ENCODE data around the gene RNF167.

RNF167 gene

DNA sequence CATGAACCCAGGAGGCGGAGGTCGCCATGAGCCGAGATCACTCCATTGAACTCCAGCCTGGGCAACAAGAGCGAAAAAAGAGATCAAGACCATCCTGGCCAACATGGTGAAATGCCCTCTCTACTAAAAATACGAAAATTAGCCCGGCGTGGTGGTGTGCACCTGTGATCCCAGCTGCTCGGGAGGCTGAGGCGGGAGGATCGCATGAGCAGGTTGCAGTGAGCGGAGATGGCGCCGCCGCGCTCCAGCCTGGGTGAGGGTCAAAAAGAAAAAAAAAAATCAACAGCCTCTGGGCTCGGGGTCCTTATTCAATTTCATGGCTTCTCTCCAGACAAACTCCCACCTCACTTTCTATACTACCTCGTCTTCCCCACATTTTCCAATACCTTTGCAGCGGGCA lies 11.2 kb upstream of the RNF167 start:
- TF ChIP-seq, protein P1, sequence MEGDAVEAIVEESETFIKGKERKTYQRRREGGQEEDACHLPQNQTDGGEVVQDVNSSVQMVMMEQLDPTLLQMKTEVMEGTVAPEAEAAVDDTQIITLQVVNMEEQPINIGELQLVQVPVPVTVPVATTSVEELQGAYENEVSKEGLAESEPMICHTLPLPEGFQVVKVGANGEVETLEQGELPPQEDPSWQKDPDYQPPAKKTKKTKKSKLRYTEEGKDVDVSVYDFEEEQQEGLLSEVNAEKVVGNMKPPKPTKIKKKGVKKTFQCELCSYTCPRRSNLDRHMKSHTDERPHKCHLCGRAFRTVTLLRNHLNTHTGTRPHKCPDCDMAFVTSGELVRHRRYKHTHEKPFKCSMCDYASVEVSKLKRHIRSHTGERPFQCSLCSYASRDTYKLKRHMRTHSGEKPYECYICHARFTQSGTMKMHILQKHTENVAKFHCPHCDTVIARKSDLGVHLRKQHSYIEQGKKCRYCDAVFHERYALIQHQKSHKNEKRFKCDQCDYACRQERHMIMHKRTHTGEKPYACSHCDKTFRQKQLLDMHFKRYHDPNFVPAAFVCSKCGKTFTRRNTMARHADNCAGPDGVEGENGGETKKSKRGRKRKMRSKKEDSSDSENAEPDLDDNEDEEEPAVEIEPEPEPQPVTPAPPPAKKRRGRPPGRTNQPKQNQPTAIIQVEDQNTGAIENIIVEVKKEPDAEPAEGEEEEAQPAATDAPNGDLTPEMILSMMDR (IDR thresholded peaks at IDR 0.05; ENCODE audit: low read depth, low read length): no peak
- no peak for TF ChIP-seq EZH2phosphoT487 (IDR thresholded peaks at IDR 0.05; ENCODE audit: low read depth)
- no peak overlapping the region for H3K4me2 ChIP-seq (ENCODE audit: low read length)
- H3K27ac ChIP-seq (ENCODE audit: low read length): no peak overlapping the region
- no peaks in the 10 kb centered on the region for H3K36me3 ChIP-seq (replicated peaks; ENCODE audit: low read depth, low read length)
- H2AFZ ChIP-seq (ENCODE audit: low read depth, low read length): no peak overlapping the region
- no peak overlapping the region for H3K9ac ChIP-seq (ENCODE audit: low read length)
- H3K4me3 ChIP-seq (ENCODE audit: low read length): no peak overlapping the region
- H3K27me3 ChIP-seq (ENCODE audit: low read depth, low read length): no peaks in the 10 kb centered on the region
- H4K20me1 ChIP-seq (ENCODE audit: insufficient read depth, low read length): no peaks in the 10 kb centered on the region
- no peaks in the 10 kb centered on the region for H3K79me2 ChIP-seq (ENCODE audit: low read length)
- no peaks in the 10 kb centered on the region for H3K9me3 ChIP-seq (ENCODE audit: insufficient read depth, low read length)
- no peaks in the 10 kb centered on the region for H3K4me1 ChIP-seq (ENCODE audit: low read length)

DNA sequence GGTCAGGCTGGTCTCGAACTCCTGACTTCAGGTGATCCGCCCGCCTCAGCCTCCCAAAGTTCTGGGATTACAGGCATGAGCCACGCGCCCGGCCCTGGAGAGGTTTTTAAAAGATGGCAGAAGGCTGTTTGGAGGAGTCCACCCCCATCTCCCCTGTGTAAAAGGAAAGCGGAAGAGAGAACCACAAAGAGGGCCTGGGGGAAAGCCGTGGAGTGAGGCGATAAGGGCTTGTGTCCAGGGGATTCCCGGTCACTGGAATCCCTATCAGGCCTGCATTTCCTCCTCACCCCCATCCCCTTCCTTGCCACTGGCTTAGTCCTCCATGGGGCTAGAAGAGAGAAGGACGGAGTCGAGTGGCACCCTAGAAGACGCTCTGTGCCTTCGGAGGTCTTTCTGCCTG lies 8.1 kb upstream of the RNF167 start, which contains the start of gene GP1BA:
GP1BA (plus strand) TSS at position 315 of the 400 bp plus-strand sequence. CDS start 328 bp downstream, outside the sequence.
- no peak within 1 kb of the TSS for H3K9ac ChIP-seq (ENCODE audit: low read length)
- H3K36me3 ChIP-seq (replicated peaks; ENCODE audit: low read depth, low read length): no peaks in the 10 kb centered on the region
- H3K9me3 ChIP-seq (ENCODE audit: insufficient read depth, low read length): no peaks in the 10 kb centered on the region
- no peaks in the 10 kb centered on the region for H3K27me3 ChIP-seq (ENCODE audit: low read depth, low read length)
- H3K4me3 ChIP-seq (ENCODE audit: low read length): no peak within 1 kb of the TSS
- no peaks in the 10 kb centered on the region for H4K20me1 ChIP-seq (ENCODE audit: insufficient read depth, low read length)
- H3K4me1 ChIP-seq (ENCODE audit: low read length): no peaks in the 10 kb centered on the region
- H3K27ac ChIP-seq (ENCODE audit: low read length): no peak within 1 kb of the TSS
- no peak within 1 kb of the TSS for H2AFZ ChIP-seq (ENCODE audit: low read depth, low read length)
- TF ChIP-seq EZH2phosphoT487 (IDR thresholded peaks at IDR 0.05; ENCODE audit: low read depth): no peak
- TF ChIP-seq, protein P1 (IDR thresholded peaks at IDR 0.05; ENCODE audit: low read depth, low read length): no peak
- no peak within 1 kb of the TSS for H3K4me2 ChIP-seq (ENCODE audit: low read length)
- H3K79me2 ChIP-seq (ENCODE audit: low read length): no peaks in the 10 kb centered on the region

- no peaks in the 10 kb centered on the region for H3K79me2 ChIP-seq (ENCODE audit: low read length)
- H4K20me1 ChIP-seq (ENCODE audit: insufficient read depth, low read length): no peaks in the 10 kb centered on the region
- no peak for TF ChIP-seq EZH2phosphoT487 (IDR thresholded peaks at IDR 0.05; ENCODE audit: low read depth)
- TF ChIP-seq, protein P1 (IDR thresholded peaks at IDR 0.05; ENCODE audit: low read depth, low read length): no peak
- H3K27me3 ChIP-seq (ENCODE audit: low read depth, low read length): no peaks in the 10 kb centered on the region
- H3K9me3 ChIP-seq (ENCODE audit: insufficient read depth, low read length): no peaks in the 10 kb centered on the region
- H3K4me3 ChIP-seq (ENCODE audit: low read length): no peak overlapping the region
- H3K4me1 ChIP-seq (ENCODE audit: low read length): no peaks in the 10 kb centered on the region
- H3K4me2 ChIP-seq (ENCODE audit: low read length): no peak overlapping the region
- no peak overlapping the region for H3K27ac ChIP-seq (ENCODE audit: low read length)
- peaks cover 4% of the 10 kb centered on the region for H3K36me3 ChIP-seq (replicated peaks; ENCODE audit: low read depth, low read length)
- no peak overlapping the region for H3K9ac ChIP-seq (ENCODE audit: low read length)
- no peak overlapping the region for H2AFZ ChIP-seq (ENCODE audit: low read depth, low read length)
These were observed 7.3 kb upstream of the RNF167 start for GRCh38 chr17:4932756-4933155.

GRCh38 chr17:4933646-4934045 lies 6.4 kb upstream of the RNF167 start:
- Histone ChIP-seq H4K20me1 (ENCODE audit: insufficient read depth, low read length) (no peaks in the 10 kb centered on the region), H3K36me3 (replicated peaks; ENCODE audit: low read depth, low read length) (peaks cover 13% of the 10 kb centered on the region), H3K79me2 (ENCODE audit: low read length) (peaks cover 7% of the 10 kb centered on the region), H3K9ac (ENCODE audit: low read length) (no peak overlapping the region), H3K27ac (ENCODE audit: low read length) (no peak overlapping the region), H3K9me3 (ENCODE audit: insufficient read depth, low read length) (no peaks in the 10 kb centered on the region), H3K4me3 (ENCODE audit: low read length) (no peak overlapping the region), H3K4me2 (ENCODE audit: low read length) (no peak overlapping the region), H3K27me3 (ENCODE audit: low read depth, low read length) (no peaks in the 10 kb centered on the region), H3K4me1 (ENCODE audit: low read length) (peaks cover 3% of the 10 kb centered on the region), H2AFZ (ENCODE audit: low read depth, low read length) (no peak overlapping the region)
- TF ChIP-seq, protein P1 (IDR thresholded peaks at IDR 0.05; ENCODE audit: low read depth, low read length): no peak
- TF ChIP-seq EZH2phosphoT487 (IDR thresholded peaks at IDR 0.05; ENCODE audit: low read depth): no peak
